ENCODE measurements around the gene AGAP2. TPM values are rescaled to one million over a fixed set of nuclear protein-coding genes. Genes with fewer than 3 reads are reported as not detected.

AGAP2 gene
- total and polyA plus RNA-seq, 9 of the 15 experiments (the other 6 are each of a cell fraction or from before 2014, with no cell fraction given), result 0.04 to 0.77 (median 0.28) TPM; not detected in 1

DNA sequence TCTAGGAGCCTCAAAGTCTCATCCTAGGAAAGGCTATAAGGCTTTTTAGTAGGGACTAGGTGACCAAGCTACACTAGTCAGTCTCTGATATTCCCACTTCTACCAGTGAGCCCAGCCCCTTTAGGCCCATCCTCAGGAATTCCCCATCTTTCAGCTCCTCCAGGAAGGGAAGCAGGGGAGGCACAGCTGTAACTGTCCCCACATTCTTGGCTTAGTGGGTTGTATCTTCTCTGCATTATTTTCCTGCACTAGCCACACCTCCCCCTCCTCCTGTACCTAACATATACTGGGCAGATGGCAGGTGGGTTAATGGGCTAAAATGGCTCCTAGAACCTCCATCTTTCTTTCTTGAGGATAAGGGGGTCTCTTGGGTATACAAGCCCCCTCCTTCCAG is 28.8 kb upstream of the AGAP2 start:
- TF ChIP-seq POLR2AphosphoS5 (IDR thresholded peaks at IDR 0.05; ENCODE audit: control insufficient read depth, insufficient read depth, low read depth, low read length) (0 out of 2 replicates have a peak, but pooled peaks have one; percentile 6), ZEB2 (IDR thresholded peaks at IDR 0.05) (no peak)
- no TSS peak for BruUV-seq (replicated peaks)

DNA sequence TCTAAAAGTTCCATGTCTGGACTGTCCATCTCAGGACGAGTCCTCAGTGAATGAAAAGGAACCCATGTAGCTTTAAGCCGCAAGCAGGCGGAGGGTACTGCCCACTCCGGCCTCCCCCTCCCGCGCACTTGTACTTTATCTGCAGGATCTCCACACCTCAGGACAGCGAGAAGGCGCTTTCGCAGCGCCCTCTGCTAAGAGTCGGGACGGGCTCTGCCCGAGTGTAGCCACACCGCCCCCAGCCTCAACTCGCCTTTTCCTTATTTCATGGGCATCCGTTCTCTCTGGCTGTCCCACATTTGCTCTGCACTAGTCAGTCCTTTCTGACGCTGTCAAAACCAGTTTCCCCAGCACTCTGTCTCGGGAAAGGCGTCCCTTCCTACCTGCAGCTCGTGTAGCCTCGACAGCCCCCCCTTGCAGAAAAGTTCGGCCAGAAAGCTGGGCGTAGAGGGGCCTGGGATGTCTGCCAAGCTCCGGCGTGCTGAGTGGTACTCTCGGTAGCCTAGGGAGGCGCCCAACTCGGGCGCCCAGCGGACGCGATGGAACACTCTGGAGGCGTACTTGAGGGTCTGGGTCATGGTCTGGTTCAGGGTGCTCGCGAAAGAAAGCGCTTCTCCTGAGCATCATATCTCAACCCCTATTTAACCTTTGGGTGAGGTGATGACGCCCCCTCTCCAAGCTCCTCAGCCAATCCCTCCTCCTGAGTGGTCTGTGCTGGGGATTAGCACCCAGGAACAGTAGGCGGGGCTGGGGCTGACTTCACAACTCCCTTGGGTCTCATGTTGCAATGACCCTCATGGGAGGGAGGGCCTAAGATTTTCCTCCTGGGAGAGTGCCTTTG is 28.1 kb upstream of the AGAP2 start, which contains the start of gene CYP27B1:
CYP27B1 (minus strand) TSS at position 615 of the 841 bp plus-strand sequence; CDS start at position 578, 37 bp downstream.
- WGBS (ENCODE audit: insufficient coverage, low coverage, missing lambda C conversion rate), result 20% methylated on average over 37 of the region's 38 CpGs
- intact Hi-C loops (cut with micrococcal nuclease), result no loop called here
- peak; percentile 47 to 68 (median 52) for DNase-seq (ENCODE audit: extremely low read depth in 1 of 4, low spot score in 3 of 4)
- TF ChIP-seq MED1 (CRISPR knock-in tag; IDR thresholded peaks at IDR 0.05; ENCODE audit: borderline replicate concordance) (no peak), NEUROD1 (IDR thresholded peaks at IDR 0.05; ENCODE audit: borderline replicate concordance, low read depth, low read length, partially characterized antibody) (no peak), ZNF668 (CRISPR knock-in tag; IDR thresholded peaks at IDR 0.05) (no peak), FUS (optimal IDR thresholded peaks at IDR 0.05; ENCODE audit: low read depth, low read length) (no peak), ZNF165 (CRISPR knock-in tag; IDR thresholded peaks at IDR 0.05; ENCODE audit: borderline replicate concordance) (no peak), MYC (IDR thresholded peaks at IDR 0.05; ENCODE audit: low read depth, low read length) (0 out of 2 replicates have a peak, but pooled peaks have one; percentile 20), MYC (CRISPR knock-in tag; IDR thresholded peaks at IDR 0.05; ENCODE audit: borderline replicate concordance, low read depth) (no peak), POLR2AphosphoS5 (IDR thresholded peaks at IDR 0.05; ENCODE audit: control insufficient read depth, insufficient read depth, low read depth, low read length) (0 out of 2 replicates have a peak, but pooled peaks have one; percentile 7), MCM7 (IDR thresholded peaks at IDR 0.05) (no peak), SMARCE1 (IDR thresholded peaks at IDR 0.05) (no peak), MEIS2 (IDR thresholded peaks at IDR 0.05; ENCODE audit: partially characterized antibody) (no peak), CEBPB (tag; IDR thresholded peaks at IDR 0.05) (peak; percentile 85)
- TF ChIP-seq, protein P1, sequence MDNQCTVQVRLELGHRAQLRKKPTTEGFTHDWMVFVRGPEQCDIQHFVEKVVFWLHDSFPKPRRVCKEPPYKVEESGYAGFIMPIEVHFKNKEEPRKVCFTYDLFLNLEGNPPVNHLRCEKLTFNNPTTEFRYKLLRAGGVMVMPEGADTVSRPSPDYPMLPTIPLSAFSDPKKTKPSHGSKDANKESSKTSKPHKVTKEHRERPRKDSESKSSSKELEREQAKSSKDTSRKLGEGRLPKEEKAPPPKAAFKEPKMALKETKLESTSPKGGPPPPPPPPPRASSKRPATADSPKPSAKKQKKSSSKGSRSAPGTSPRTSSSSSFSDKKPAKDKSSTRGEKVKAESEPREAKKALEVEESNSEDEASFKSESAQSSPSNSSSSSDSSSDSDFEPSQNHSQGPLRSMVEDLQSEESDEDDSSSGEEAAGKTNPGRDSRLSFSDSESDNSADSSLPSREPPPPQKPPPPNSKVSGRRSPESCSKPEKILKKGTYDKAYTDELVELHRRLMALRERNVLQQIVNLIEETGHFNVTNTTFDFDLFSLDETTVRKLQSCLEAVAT (IDR thresholded peaks at IDR 0.05), result no peak

More for the DNA sequence above, 28.8 kb upstream of the AGAP2 start:
- Histone ChIP-seq H3K9ac (ENCODE audit: insufficient read depth in 1 of 2, low read depth in 2 of 2, low read length in 2 of 2) (peak overlapping the region in 1 of 2 experiments; percentile 88; a peak in 1 of 4 replicates), H3K36me3 (ENCODE audit: control insufficient read depth, insufficient read depth, low read length) (peaks cover 33% of the 10 kb centered on the region), H3K27me3 (ENCODE audit: control insufficient read depth in 2 of 2, insufficient read depth in 2 of 2, low read length in 2 of 2) (no peaks in the 10 kb centered on the region), H2AFZ (ENCODE audit: low read depth, low read length) (no peak overlapping the region), H3K27ac (ENCODE audit: extremely low read depth, low read depth, low read length) (no peak overlapping the region; the same call in 2 of the 3 replicates), H3K9me3 (replicated peaks; ENCODE audit: control insufficient read depth, insufficient read depth, low read depth, low read length) (no peaks in the 10 kb centered on the region), H3K4me1 (replicated peaks in 1 of 2; ENCODE audit: control insufficient read depth in 2 of 2, insufficient read depth in 2 of 2, low read length in 2 of 2) (peaks cover 18 to 39% of the 10 kb centered on the region in 2 experiments), H3K4me2 (ENCODE audit: insufficient read depth, low read length) (peak overlapping the region; percentile 63; the same call in 1 of the 2 replicates), H3K9me1 (ENCODE audit: control insufficient read depth, insufficient read depth, low read length) (no peaks in the 10 kb centered on the region), H3K79me2 (ENCODE audit: control insufficient read depth, insufficient read depth, low read length) (peaks cover 13% of the 10 kb centered on the region), H3K4me3 (no peak overlapping the region), H4K20me1 (replicated peaks; ENCODE audit: control insufficient read depth, insufficient read depth, low read length) (no peaks in the 10 kb centered on the region)
- ChIA-PET CTCF (ENCODE audit: low intra/inter-chr PET ratio) (no interaction called here), POLR2A (interaction anchor here (0.6 to 3.8 kb wide), 7 partner anchors 9 to 30 kb away, joined by 3 to 26 read pairs (median 4); partner anchors contain the start of genes CDK4, TSFM and TSPAN31)
- DNase-seq (ENCODE audit: extremely low read depth in 1 of 4, low spot score in 3 of 4), result no peak
- no peak for ATAC-seq
- no peak for FAIRE-seq
- in situ Hi-C loops (cut with MboI), result no loop called here
- intact Hi-C loops (cut with micrococcal nuclease), result no loop called here

More for the DNA sequence above, 28.1 kb upstream of the AGAP2 start, which contains the start of gene CYP27B1:
- Histone ChIP-seq H4K20me1 (replicated peaks; ENCODE audit: control insufficient read depth, insufficient read depth, low read length) (no peaks in the 10 kb centered on the region), H3K27me3 (ENCODE audit: control insufficient read depth in 2 of 2, insufficient read depth in 2 of 2, low read length in 2 of 2) (no peaks in the 10 kb centered on the region), H3K4me3 (no peak within 1 kb of the TSS), H2AFZ (ENCODE audit: low read depth, low read length) (peak within 1 kb of the TSS; percentile 10; the same call in 1 of the 2 replicates), H3K36me3 (ENCODE audit: control insufficient read depth, insufficient read depth, low read length) (peaks cover 33% of the 10 kb centered on the region), H3K9ac (ENCODE audit: insufficient read depth in 1 of 2, low read depth in 2 of 2, low read length in 2 of 2) (peak within 1 kb of the TSS in 1 of 2 experiments; percentile 88; a peak in 2 of 4 replicates), H3K4me1 (replicated peaks in 1 of 2; ENCODE audit: control insufficient read depth in 2 of 2, insufficient read depth in 2 of 2, low read length in 2 of 2) (peaks cover 18 to 34% of the 10 kb centered on the region in 2 experiments), H3K79me2 (ENCODE audit: control insufficient read depth, insufficient read depth, low read length) (peaks cover 13% of the 10 kb centered on the region), H3K4me2 (ENCODE audit: insufficient read depth, low read length) (peak within 1 kb of the TSS; percentile 63), H3K27ac (ENCODE audit: extremely low read depth, low read depth, low read length) (no peak within 1 kb of the TSS; the same call in 2 of the 3 replicates), H3K9me1 (ENCODE audit: control insufficient read depth, insufficient read depth, low read length) (no peaks in the 10 kb centered on the region), H3K9me3 (replicated peaks; ENCODE audit: control insufficient read depth, insufficient read depth, low read depth, low read length) (no peaks in the 10 kb centered on the region)
- ChIA-PET POLR2A (interaction anchor here (1.0 to 3.8 kb wide), 7 partner anchors 10 to 142 kb away, joined by 3 to 26 read pairs (median 4); partner anchors contain the start of genes AVIL, TSFM and TSPAN31), CTCF (ENCODE audit: low intra/inter-chr PET ratio) (no interaction called here)
- FAIRE-seq (peak; percentile 29), ATAC-seq (peak; percentile 69)
- in situ Hi-C loops (cut with MboI), result no loop called here
- no TSS peak for BruUV-seq (replicated peaks)
